ENCODE measurements around the gene RAMACL. TPM values are rescaled to one million over a fixed set of nuclear protein-coding genes. Genes with fewer than 3 reads are reported as not detected.

RAMACL gene
- total and polyA plus RNA-seq, 2 of the 13 experiments (the other 11 are each of a cell fraction or from before 2014, with no cell fraction given): 0.09 to 0.29 TPM

DNA sequence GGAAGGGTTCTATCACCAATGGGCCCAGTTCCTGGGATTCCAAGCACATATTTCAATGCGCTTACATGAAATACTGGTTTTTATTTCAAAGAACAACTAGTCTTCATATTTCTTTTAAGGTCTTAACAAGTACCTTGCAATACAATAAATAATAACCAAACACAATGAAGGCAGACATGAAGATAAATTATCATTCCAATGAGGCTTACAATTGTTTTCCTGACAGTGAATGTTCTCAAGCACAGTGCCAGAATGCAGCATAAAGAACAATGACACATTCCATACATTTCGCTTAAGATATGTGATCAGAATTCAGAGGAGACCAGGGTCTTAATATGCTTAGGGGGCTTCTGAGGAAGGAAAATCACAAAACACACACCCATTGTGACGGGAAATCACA, 26.3 kb downstream of the RAMACL start:
- no peak overlapping the region for H3K4me3 ChIP-seq (replicated peaks in 1 of 3; ENCODE audit: insufficient read depth in 1 of 3, low read depth in 2 of 3, low read length in 3 of 3)
- H3K4me1 ChIP-seq (ENCODE audit: insufficient read depth, low read length): no peaks in the 10 kb centered on the region
- ChIA-PET CTCF (ENCODE audit: low intra/inter-chr PET ratio, low total read pairs) (no interaction called here), POLR2A (no interaction called here)
- no peak for TF ChIP-seq RFX5 (IDR thresholded peaks at IDR 0.05; ENCODE audit: low read depth, low read length)
- TF ChIP-seq ZNF160 (CRISPR knock-in tag; IDR thresholded peaks at IDR 0.05): no peak
- TF ChIP-seq RAD21 (CRISPR knock-in tag; IDR thresholded peaks at IDR 0.05): no peak
- no peak for TF ChIP-seq TBL1XR1 (IDR thresholded peaks at IDR 0.05; ENCODE audit: borderline replicate concordance, low read length, partially characterized antibody)
- TF ChIP-seq, protein P1, sequence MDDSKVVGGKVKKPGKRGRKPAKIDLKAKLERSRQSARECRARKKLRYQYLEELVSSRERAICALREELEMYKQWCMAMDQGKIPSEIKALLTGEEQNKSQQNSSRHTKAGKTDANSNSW (CRISPR knock-in tag; IDR thresholded peaks at IDR 0.05; ENCODE audit: borderline replicate concordance): no peak
- no peak for TF ChIP-seq XRCC5 (optimal IDR thresholded peaks at IDR 0.05; ENCODE audit: low read length)
- TF ChIP-seq NFYB (CRISPR knock-in tag; IDR thresholded peaks at IDR 0.05): no peak
- TF ChIP-seq PAF1 (CRISPR knock-in tag; IDR thresholded peaks at IDR 0.05): no peak
- no peak for TF ChIP-seq MBD4 (IDR thresholded peaks at IDR 0.05; ENCODE audit: borderline replicate concordance, low read length)
- peaks cover 13 to 75% of the 10 kb centered on the region in 2 experiments; a peak in 3 of 5 replicates for H3K27me3 ChIP-seq (ENCODE audit: control insufficient read depth in 1 of 2, insufficient read depth in 2 of 2, low read length in 2 of 2)
- H4K20me1 ChIP-seq (ENCODE audit: insufficient read depth, low read length): no peaks in the 10 kb centered on the region
- H3K9me3 ChIP-seq (ENCODE audit: low read length): no peaks in the 10 kb centered on the region
- H2AFZ ChIP-seq (ENCODE audit: low read length): no peak overlapping the region
- ATAC-seq (no peak), DNase-seq (ENCODE audit: low spot score) (no peak), FAIRE-seq (no peak)
- H3K9ac ChIP-seq (ENCODE audit: insufficient read depth, low read depth, low read length): no peak overlapping the region
- in situ Hi-C loops (cut with HindIII; ENCODE audit: extremely low pct_ligation_motif_present, low pct_unique_long_range_greater_than_20kb) (no loop called here), intact Hi-C loops (cut with micrococcal nuclease; ENCODE audit: unreplicated experiment) (no loop called here)
- no peaks in the 10 kb centered on the region for H3K36me3 ChIP-seq (replicated peaks in 1 of 2; ENCODE audit: control insufficient read depth in 1 of 2, insufficient read depth in 2 of 2, low read length in 2 of 2)
- H3K4me2 ChIP-seq (ENCODE audit: low read depth, low read length): no peak overlapping the region
- WGBS (ENCODE audit: low lambda C conversion rate): 25% methylated on average over 3 of the region's 3 CpGs
- H3K27ac ChIP-seq (ENCODE audit: extremely low read length, insufficient read depth, low read length): no peak overlapping the region
- H3K79me2 ChIP-seq (ENCODE audit: insufficient read depth, low read length): no peaks in the 10 kb centered on the region
- BruUV-seq (replicated peaks): no TSS peak

DNA sequence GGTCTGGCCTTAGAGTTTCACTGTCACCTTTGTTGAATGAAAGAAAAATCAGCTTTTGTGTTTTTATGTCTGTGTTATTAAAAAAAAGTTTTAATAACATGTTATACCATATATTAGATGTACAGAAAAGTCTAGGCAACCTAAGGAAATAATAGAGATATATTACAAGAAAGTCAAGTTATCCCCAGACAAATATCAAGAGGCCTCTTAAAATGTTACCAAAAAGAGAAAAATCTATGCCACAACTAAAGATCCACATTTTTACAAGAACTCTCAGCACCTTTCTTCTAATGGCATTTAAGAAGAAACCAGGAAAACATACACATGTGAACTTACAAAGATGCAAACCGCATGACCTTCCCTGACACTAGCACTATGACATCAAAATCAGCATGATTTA, 26.8 kb downstream of the RAMACL start:
- no peak overlapping the region for H3K27ac ChIP-seq (ENCODE audit: extremely low read length, insufficient read depth, low read length)
- ATAC-seq: no peak
- 0% methylated on average over 1 of the region's 1 CpG for WGBS (ENCODE audit: low lambda C conversion rate)
- intact Hi-C loops (cut with micrococcal nuclease; ENCODE audit: unreplicated experiment): no loop called here
- DNase-seq (ENCODE audit: low spot score): no peak
- ChIA-PET CTCF (ENCODE audit: low intra/inter-chr PET ratio, low total read pairs) (no interaction called here), POLR2A (no interaction called here)
- no peaks in the 10 kb centered on the region for H3K9me3 ChIP-seq (ENCODE audit: low read length)
- no peak overlapping the region for H2AFZ ChIP-seq (ENCODE audit: low read length)
- no peaks in the 10 kb centered on the region for H3K79me2 ChIP-seq (ENCODE audit: insufficient read depth, low read length)
- no peaks in the 10 kb centered on the region for H4K20me1 ChIP-seq (ENCODE audit: insufficient read depth, low read length)
- no peak overlapping the region for H3K4me3 ChIP-seq (replicated peaks in 1 of 3; ENCODE audit: insufficient read depth in 1 of 3, low read depth in 2 of 3, low read length in 3 of 3)
- H3K36me3 ChIP-seq (replicated peaks in 1 of 2; ENCODE audit: control insufficient read depth in 1 of 2, insufficient read depth in 2 of 2, low read length in 2 of 2): no peaks in the 10 kb centered on the region
- TF ChIP-seq SOX5 (CRISPR knock-in tag; IDR thresholded peaks at IDR 0.05; ENCODE audit: borderline replicate concordance) (no peak), ZNF484 (CRISPR knock-in tag; IDR thresholded peaks at IDR 0.05; ENCODE audit: borderline replicate concordance, low read depth) (no peak), CHCHD3 (CRISPR knock-in tag; IDR thresholded peaks at IDR 0.05) (no peak), ZNF335 (CRISPR knock-in tag; IDR thresholded peaks at IDR 0.05) (no peak), ZNF354B (CRISPR knock-in tag; IDR thresholded peaks at IDR 0.05) (no peak), ZNF552 (CRISPR knock-in tag; IDR thresholded peaks at IDR 0.05; ENCODE audit: borderline replicate concordance) (no peak), PHF21A (CRISPR knock-in tag; IDR thresholded peaks at IDR 0.05) (no peak), ZNF788 (CRISPR knock-in tag; IDR thresholded peaks at IDR 0.05; ENCODE audit: borderline replicate concordance) (no peak)
- H3K27me3 ChIP-seq (ENCODE audit: control insufficient read depth in 1 of 2, insufficient read depth in 2 of 2, low read length in 2 of 2): peaks cover 9 to 75% of the 10 kb centered on the region in 2 experiments; a peak in 3 of 5 replicates
- FAIRE-seq: no peak
- H3K4me1 ChIP-seq (ENCODE audit: insufficient read depth, low read length): no peaks in the 10 kb centered on the region
- H3K4me2 ChIP-seq (ENCODE audit: low read depth, low read length): no peak overlapping the region
- in situ Hi-C loops (cut with HindIII; ENCODE audit: extremely low pct_ligation_motif_present, low pct_unique_long_range_greater_than_20kb): no loop called here
- BruUV-seq (replicated peaks): no TSS peak
- H3K9ac ChIP-seq (ENCODE audit: insufficient read depth, low read depth, low read length): no peak overlapping the region

Data from HepG2 (cell line).